HCT116 (cell line): ENCODE measurements around the gene FBXO24.

Experiments used
- CEBPB ChIP-seq: IDR thresholded peaks from 2 replicates; pipeline ENCODE4 v1.6.1; 2012; ENCODE audit warnings: low read depth
- CTCF ChIP-seq, 3 experiments: fragments of 200-600 bp in 1 of 3; sonication (generic) in 1 of 3; IDR thresholded peaks in 2 of 3; conservative IDR thresholded peaks in 1 of 3; 2 replicates each; pipeline ENCODE4 v1.5.1; 2012 to 2017; ENCODE audit warnings: low read depth in 2 of 3, low read length in 2 of 3, antibody characterized with exemption in 1 of 3, borderline replicate concordance in 1 of 3, control low read depth in 1 of 3, mild to moderate bottlenecking in 1 of 3, mixed read lengths in 1 of 3, mixed run types in 1 of 3, moderate library complexity in 1 of 3; ENCODE audit not compliant: insufficient read depth in 1 of 3
- ELF1 ChIP-seq: IDR thresholded peaks from 2 replicates; pipeline ENCODE4 v1.6.1; 2012; ENCODE audit warnings: low read depth, borderline replicate concordance
- EZH2 ChIP-seq: fragments of 200-600 bp; sonication (generic); IDR thresholded peaks from 2 replicates; pipeline ENCODE4 v1.6.1; 2017; ENCODE audit warnings: antibody characterized with exemption, mixed run types
- POLR2A ChIP-seq: IDR thresholded peaks from 2 replicates; pipeline ENCODE4 v1.7.0; 2011; ENCODE audit warnings: borderline replicate concordance; ENCODE audit not compliant: insufficient read depth, insufficient read length; ENCODE audit errors: extremely low read depth
- REST ChIP-seq: IDR thresholded peaks from 2 replicates; pipeline ENCODE4 v1.6.1; 2012; ENCODE audit warnings: low read depth
- SP1 ChIP-seq: IDR thresholded peaks from 2 replicates; pipeline ENCODE4 v1.6.1; 2012; ENCODE audit warnings: low read depth
- SRF ChIP-seq: IDR thresholded peaks from 2 replicates; pipeline ENCODE4 v1.6.1; 2012; ENCODE audit warnings: low read depth
- ZNF274 ChIP-seq: fragments of 200-500 bp; sonication (Bioruptor generic); IDR thresholded peaks from 2 replicates; pipeline ENCODE4 v1.6.1; 2014; ENCODE audit warnings: mild to moderate bottlenecking, low read depth, low read length, inconsistent platforms

GRCh38 chr7:100575746-100576383, 10.3 kb upstream of the FBXO24 start:
- no peak for TF ChIP-seq ELF1
- TF ChIP-seq EZH2: no peak
- no peak for TF ChIP-seq POLR2A
- no peak for TF ChIP-seq SRF
- TF ChIP-seq CEBPB: no peak
- TF ChIP-seq SP1: no peak
- no peak for TF ChIP-seq REST
- no peak for TF ChIP-seq ZNF274
- no peak for TF ChIP-seq CTCF (IDR thresholded peaks at IDR 0.05 in 2 of 3, conservative IDR thresholded peaks at IDR 0.05 in 1 of 3; ENCODE audit: borderline replicate concordance in 1 of 3, insufficient read depth in 1 of 3, low read depth in 2 of 3, low read length in 2 of 3)
